Measurements from ENCODE around the gene SENP2.

DNA sequence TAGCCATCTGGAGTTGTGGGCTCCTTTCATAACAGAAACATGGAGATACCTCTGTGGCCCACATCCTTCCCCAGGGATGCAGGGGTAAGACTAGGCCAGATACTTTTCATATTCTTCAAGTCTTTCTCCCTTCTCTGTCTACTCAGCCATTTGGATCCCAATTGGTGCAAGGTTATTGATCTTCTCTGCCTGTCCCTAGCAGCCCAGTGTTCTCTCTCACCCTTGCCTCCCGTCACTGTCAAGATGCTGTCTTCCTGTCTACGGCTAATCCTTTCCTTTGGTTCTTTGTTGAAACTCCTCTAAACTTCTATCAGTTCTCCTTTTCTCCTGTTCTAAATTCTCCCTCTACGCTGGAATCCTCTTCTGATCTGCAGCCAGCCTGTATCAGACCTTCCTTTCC, 51.3 kb downstream of the SENP2 start:
- TF ChIP-seq POLR2A (IDR thresholded peaks at IDR 0.05): no peak
- TF ChIP-seq, protein P1, sequence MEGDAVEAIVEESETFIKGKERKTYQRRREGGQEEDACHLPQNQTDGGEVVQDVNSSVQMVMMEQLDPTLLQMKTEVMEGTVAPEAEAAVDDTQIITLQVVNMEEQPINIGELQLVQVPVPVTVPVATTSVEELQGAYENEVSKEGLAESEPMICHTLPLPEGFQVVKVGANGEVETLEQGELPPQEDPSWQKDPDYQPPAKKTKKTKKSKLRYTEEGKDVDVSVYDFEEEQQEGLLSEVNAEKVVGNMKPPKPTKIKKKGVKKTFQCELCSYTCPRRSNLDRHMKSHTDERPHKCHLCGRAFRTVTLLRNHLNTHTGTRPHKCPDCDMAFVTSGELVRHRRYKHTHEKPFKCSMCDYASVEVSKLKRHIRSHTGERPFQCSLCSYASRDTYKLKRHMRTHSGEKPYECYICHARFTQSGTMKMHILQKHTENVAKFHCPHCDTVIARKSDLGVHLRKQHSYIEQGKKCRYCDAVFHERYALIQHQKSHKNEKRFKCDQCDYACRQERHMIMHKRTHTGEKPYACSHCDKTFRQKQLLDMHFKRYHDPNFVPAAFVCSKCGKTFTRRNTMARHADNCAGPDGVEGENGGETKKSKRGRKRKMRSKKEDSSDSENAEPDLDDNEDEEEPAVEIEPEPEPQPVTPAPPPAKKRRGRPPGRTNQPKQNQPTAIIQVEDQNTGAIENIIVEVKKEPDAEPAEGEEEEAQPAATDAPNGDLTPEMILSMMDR (IDR thresholded peaks at IDR 0.05): no peak
